NCI-H748 (cell line): ENCODE data around the gene MVB12B.
A peak's percentile ranks its signal among the peaks of the same experiment; 100 is the strongest.
"Not testable (repeated sequence)": the region's sequence is repeated elsewhere in the genome, so short reads cannot be mapped to it uniquely, and the experiment has no call there.

ENCODE experiments used
- DNase-seq: peaks from one replicate; lab custom pipeline; 2025; ENCODE audit not compliant: unreplicated experiment; lab: John Stamatoyannopoulos, UW

Gene MVB12B

DNA sequence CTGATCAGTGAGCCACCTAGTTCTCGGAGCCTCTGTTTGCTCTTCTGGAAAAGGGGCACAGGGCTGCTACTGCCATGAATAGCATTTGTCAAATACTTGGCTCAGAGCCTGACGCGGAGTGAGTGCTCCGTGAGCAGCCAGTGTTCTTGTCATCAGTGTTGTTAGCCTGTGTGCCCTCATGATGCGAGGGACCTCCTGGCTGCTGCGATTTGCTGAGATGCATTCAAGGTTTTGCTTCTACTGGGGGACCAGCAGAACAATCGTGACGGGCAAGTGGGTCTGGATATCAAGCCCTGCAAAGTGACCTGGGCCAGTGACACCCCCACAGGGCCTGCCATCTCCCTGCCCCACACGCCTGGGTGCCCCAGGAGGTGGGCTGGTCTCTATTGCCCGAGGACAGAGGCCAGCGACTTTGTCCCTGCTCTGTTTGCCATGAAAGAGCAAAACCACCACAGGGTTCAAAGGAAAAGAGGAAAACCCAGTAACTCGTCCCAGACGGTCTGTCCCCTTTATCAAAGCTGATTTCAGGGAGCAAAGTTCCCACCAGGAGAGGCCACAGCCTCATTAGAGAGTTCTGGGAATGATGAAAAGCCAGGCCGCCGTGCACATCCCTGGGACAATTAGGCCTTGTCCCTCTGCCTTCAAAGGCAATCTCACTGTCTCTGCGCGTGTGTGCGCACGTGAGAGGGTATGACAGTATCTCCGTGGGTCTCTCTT lies 200.6 kb downstream of the MVB12B start:
- no peak for DNase-seq

DNA sequence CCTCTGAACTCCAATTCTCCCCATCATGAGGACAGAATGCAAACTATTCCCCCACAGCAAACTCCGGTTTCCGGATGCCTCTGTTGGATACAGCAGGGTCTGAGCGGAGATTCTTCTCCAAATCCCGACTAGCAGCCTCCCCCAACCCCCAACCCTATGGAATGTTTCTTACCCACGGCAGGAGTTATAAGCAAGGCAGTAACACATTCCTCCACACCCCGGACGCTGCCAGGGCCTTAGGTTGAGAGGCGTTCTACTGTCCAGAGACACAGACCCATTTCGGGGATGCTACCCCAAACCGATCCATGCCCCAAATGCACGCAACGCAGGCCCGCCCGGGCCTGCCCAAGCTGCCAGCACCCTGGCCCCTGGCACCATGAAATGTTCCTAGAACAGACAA lies 201.5 kb downstream of the MVB12B start:
- no peak for DNase-seq

DNA sequence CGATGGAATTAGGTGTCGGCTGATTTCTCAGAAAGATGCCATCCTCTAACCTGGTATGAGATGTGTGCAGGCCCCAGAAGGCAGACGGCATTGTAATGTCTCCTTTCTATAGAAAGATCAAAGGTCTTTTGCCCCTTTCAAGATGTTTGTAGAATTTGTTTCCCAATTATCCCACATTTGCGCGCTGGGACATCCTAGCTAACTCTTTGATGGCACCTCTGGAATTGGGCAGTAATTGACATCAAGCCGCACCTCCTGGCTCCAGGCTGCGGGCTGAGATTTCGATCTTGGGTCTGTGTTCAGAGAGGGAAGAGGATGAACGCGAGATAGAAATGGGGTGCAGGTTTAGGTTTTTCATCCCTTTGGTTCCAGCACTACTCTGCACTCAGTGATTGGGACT lies 202.3 kb downstream of the MVB12B start:
- no peak for DNase-seq

DNA sequence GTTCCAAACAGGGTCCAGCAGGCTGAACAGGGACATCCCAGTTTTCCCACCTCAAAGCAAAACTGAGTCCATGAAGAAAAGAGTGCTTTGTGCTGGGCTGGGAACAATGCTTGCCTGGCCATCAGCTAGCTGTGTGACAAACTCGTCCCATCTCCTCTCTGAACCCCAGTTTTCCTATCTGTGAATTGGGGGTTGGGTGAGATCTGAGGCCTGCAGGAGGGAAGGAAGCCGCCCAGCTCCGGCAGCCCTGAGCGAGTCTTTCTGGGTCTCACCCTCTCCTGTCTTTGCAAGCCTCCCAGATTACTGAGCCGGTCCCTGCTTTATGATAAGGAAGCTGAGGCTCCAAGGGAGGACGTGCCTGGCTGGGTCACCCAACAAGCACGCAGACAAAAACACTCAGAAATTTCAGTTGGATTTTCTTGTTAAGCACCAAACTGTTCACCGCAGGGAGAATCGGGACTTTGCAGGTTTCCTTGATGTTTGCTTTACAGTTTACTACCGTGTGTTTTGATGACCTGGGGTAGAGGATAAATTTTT lies 204.5 kb downstream of the MVB12B start:
- no peak for DNase-seq

DNA sequence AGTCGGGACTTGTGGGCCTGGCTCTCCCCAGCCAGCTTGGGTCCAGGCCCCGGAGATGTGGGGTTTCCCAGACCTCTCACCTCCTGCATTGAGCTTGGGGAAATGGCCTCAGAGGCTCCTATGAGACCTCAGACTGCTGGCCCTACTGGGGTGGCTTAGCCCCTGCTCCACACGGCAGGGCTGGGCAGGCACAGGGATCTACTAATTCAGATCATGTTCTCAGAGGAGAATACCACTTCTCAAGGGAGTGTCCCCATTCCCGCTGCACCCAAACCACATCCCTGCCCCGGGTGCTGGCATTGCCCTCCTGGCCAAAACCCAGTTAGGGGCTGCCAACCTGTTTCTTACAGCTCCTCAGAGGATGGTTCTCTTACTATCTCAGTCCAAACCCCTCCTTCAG lies 205.0 kb downstream of the MVB12B start:
- no peak for DNase-seq

DNA sequence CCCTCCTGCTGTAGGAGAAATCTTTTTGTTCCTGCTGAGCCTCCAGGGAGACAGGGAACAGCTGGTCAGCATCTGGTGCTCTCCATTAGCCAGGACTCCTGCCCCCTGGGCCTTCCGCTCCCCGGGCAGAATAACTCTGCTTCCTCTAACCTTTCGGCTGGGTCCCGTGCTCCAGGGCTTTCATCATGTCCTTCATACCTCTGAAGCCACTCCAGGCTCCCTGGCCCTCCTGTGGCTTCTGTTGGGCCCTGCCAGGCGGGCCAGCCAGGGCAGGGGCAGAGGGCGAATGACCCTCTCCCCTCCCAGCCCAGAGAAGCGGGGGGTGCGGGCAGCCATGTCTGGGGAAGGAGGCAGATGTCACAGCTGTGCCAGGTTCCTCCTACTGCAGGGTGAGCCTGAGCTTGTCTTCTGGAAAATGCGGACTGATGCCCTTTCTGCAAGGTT lies 205.4 kb downstream of the MVB12B start:
- no peak for DNase-seq

DNA sequence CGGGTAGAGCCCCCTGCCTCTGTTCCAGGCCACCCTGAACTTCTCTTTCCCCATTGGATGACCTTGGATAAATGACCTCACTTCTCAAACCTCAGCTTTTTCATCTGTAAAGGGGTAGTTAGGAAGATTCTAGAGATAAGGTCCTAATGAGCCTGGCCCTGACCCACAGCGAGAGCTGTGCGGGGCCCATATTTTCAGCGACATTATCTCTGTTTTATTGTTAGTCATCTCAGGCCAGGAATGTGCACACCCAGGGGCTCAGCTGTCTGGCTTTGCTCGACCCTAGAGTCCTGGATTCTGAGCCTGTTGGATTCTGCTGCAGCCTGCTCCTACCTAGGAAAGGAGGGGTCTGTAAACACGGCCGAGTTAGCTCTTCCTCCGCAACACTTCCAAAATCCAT lies 205.9 kb downstream of the MVB12B start:
- no peak for DNase-seq

DNA sequence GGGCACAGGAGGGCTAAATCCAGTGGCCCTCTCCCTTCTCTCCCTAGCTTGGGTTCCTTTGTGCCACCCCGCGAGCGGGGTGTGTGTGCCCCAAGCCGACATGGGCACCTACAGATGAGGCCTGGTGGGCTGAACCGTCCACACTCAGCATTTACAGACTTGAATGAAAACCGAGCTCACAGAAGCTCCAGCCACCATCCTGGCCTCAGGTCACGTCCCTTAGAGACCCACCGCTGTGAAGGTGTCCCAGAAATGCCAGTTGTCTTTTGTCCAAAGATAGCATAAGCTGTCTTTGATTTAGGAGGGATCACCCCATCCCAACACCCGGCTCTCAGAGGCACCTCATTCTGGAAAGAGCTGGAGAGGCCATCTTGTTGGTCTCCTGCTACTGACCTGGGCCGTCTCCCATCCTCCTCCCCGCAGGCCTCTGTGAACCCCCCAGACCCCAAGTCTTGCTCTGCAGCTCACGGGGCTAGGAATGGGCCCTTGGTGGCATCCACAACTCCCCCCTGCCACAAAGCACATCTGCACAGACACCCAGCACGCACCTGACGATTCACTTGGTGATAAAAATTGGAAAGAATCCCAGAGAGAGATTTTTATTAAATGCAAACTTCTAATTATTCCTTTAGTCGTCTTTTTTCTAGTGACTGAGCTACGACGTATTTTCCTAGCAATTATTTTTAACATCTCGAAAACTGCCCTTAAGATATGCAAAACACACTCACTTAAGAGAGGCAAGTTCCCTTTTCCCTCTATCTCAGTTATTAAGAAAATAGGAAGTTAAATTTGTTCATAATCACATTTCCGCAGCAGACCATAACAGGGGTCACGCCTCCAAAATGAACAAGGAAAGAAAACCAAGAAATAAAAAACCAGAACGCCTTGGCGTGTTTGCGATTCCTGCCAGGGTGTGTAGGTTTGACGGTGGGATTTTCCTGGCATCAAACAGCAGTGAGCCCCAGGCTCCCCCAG lies 206.6 kb downstream of the MVB12B start:
- DNase-seq: no peak

DNA sequence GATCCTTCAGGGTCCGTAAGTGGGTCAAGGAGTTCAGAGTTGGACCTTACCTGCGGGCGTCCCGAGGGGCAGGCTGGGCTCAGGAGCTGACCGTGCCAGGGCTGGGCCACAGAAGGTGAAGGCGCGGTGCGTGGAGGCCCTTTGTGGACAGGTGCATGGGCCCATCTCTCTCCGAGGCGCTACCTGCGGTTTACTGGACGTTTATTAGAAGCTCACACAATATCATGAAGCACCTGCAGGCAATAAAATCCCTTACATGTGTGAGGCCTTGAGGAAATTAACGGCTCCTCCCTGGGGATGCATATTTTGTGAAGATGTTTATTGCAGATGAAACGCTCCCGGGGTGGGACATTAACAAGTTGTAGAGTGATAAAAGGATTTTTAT lies 207.3 kb downstream of the MVB12B start:
- DNase-seq: peak; percentile 59

DNA sequence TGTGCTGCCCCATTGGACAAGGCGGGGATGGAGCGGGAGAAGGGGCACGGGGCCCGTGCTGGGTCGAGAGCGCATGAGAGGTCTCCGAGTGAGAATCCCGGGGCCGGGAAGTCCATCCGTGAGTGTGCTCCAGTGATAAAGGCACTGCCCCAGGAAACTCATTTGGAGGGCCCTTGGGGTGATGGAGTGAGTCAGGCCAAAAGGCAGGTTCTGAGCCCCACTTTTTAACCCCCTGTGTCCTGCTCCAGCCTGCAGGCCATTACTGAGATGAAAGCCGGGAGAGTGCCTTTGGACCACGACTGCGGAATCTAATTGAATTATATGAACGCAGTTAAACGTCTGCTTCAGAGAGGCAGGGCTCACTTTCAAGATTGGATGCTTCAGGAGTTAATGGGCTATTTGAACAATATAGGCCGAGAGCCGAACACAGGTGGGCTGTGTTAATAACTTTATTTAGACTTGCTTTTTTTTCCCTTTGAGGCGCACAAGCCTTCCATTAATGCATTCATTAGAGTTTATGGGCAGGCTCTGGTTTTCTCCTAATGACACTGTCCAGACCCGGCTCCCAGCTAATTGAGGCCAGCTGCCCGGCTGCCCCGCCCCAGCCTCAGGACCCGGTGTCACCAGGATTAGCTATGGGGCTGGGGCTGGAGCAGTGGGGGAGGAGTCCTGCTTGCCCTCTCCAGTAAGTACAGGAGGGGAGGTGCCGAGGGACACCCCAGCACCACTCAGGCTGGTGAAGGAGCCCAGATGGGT lies 208.0 kb downstream of the MVB12B start:
- DNase-seq: peak; percentile 73

DNA sequence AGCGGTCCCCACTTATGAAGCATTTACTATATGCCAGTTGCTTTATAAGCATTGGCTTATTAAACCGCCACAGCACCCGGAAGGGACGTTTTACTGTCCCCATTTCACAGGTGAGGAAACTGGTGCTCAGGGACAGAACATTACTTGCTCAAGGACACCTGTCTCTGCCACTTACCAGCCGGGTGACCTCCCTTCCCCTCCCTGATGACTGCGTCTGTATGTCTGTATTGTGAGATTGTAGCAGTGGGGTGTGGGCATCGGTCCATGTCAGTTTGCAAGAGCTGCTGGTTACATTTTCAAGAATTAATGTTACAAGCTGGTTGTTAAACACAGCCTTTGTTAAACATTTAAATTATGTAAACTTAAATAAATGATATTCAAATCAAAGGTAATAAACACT lies 209.5 kb downstream of the MVB12B start:
- DNase-seq: no peak

DNA sequence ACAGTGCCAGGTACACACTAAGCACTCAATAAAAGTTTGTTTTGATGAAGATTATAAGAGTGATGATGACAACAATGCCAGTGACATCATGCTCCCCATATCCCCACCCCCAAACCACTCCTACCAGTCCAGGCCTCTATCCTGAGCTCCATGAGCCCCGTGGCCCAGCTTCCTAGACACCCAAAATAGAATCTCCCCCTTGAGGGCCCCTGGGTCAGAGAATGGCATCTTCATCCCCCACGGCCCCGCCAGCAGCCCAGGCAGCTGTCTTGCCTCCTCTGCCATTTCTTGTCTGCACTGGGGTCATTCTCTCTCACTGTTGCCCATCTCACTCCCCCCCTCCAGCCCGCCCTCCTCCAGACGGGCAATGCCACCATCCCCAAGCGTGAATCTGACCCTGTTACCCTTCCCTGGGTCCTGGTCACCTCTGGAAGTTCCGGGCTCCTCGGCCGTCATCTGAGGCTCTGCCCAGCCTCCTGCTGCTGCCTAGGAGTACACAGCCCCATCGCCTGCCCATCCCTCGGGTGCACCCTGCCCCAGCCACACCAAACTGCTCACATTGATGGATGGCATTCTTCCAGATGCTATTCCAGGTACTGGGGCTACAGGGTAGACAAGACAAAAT lies 210.3 kb downstream of the MVB12B start:
- no peak for DNase-seq

DNA sequence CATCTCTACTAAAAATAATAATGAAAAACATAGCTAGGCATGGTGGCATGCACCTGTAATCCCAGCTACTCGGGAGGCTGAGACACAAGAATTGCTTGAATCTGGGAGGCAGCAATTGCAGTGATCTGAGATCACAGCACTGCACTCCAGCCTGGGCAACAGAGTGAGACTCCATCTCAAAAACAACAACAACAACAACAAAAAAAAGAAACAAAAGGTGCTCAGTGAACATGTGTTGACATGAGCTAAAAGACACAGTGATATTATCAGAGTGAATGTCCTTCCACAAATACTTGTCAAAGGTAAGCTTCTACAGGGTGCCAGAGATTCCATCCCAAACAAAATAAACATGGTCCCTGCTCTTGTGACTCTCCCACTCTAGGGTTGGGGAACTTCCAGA lies 211.9 kb downstream of the MVB12B start:
- DNase-seq: no peak

DNA sequence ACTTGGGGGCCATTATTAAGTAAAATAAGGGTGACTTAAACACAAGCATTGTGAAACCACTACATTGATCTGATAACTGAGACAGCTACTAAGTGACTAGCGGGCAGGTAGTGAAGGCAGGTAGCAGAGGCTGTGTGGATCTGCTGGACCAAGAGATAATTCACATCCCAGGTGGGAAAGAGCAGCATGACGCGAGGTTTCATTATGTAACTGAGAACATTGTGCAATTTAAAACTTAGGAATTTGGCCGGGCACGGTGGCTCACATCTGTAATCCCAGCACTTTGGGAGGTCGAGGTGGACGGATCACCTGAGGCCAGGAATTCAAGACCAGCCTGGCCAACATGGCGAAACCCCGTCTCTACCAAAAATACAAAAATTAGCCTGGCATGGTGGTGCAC lies 213.8 kb downstream of the MVB12B start:
- DNase-seq: not testable (repeated sequence)

DNA sequence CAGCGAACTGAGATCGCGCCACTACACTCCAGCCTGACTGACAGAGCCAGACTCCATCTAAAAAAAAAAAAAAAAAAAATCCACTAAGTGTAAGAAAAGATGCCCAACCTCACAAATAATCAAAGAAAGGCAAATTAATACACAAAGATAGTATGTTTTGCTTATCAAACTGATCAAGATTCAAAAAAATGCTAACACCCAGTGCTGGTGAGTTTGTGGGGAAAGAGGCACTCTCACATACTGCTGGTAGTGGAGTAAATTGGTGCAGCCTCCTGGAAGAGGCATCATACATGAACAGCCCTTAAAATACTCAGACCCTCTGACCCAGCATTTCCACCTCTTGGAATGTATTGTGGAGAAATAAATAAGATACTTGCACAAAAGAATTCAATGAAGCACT lies 216.9 kb downstream of the MVB12B start:
- DNase-seq: no peak

DNA sequence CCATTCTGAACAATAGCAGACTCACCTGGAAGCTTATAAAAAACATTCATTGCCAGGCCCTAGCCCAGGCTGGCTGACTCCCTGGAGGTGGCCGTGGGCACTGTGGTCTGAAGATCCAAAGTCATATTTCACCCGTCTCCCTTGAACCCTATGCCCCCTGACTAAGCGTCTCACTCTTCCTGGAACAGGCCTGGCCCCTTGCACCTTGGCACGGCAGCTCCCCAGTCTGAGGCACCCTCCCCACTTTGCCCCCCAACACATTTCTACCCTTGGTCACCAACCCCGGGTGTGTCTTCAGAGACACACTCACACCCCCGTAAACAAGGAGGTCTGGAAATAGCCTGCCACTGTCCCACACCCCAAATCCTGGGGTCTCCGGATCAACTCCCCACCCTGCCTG lies 218.5 kb downstream of the MVB12B start:
- DNase-seq: no peak

DNA sequence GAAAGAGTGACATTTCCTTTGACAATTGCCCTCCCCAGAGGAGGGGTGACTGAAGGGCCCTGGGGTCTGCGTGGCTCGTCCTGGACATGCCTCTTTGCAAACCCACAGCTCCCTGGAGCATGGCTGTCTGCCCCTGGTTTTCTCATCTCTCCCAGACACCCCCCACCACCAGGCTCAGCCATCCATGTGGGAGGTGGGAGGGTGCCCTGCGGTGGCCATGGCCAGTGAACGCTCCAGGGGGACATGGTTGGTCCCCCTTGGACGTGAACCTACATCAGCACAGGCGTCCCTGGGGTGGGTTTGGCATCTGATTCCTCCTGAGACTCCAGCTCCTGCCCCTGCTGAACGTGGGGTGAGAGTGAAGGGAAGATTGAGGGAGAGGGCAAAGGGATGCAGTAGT lies 219.4 kb downstream of the MVB12B start:
- DNase-seq: no peak

DNA sequence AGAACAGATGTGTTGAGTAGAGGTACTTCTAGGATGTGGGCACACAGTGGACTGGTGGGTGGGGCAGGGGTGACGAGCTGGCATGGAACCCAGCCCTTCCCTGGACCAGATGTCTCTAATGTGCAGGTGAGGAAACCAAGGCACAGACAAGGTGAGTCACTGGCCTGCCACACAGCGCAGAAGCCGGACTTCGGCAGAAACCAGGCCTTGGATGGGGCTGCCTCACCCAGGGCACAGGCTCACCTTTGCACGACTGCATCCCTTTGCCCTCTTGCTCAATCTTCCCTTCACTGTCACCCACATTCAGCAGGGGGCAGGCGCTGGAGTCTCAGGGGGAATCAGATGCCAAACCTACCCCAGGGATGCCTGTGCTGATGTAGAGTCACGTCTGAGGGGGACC lies 221.7 kb downstream of the MVB12B start:
- DNase-seq: no peak

DNA sequence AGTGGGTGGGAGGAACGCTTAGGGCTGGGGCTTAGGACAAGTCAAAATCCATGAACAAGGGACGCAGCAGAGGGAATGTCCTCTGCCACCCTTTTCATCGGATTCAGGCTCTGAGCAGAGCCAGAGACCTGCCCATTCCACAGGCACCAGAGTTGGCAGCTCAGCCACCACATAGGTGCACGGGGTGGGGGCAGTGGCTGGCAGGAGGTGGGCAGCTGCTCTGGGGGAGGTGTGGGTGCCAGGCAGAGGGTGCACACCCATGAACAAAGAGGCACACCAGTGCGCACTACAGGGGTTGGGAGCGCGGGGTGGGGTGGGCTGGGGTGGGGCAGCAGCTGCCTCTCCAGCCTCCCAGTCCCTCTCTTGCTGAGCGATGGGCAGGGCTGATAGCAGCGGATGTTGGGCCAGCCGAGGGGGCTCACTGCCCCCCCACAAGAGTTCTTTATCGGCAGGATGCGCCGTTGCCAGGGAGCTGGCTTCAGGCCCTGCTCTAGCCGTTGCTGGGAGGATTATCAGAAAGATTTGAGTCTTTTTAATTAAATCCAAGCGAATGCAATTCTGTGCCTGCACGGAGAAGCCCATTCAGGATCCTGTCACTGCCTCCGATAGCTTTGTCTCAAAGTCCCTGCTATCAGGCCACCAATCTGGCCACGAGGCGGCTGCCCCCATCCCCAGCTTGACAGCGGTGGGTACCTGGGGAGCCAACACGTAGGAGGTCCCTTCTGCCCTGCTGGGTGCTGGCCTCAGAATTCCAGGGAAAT lies 222.8 kb downstream of the MVB12B start:
- DNase-seq: peak; percentile 34

DNA sequence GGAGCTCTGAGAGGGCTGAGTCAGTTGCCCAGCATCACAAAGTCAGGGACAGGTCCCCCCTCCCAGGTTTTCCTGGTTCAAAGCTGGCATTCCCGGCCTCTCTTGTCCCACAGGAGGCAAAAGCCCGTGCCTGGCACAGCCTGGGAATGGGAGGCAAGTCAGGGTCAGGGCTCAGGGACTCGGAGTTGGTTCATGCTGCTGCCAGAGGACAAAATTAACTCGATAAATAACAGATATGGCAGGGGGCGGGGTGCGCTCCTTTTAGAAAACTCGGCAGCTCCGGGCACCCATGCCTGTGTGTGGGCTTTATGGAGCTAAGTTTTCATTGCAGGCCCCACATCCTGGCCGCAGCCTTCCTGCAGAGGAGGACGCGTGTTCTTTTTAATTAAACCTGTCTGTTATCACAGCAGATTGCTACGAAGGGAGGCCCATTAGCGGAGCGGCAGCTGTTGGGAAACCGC lies 224.3 kb downstream of the MVB12B start:
- peak; percentile 33 for DNase-seq
